Measurements from ENCODE around the gene D2HGDH. TPM values are rescaled to one million over a fixed set of nuclear protein-coding genes. Genes with fewer than 3 reads are reported as not detected.

The D2HGDH gene
- total and polyA plus RNA-seq, 2 of the 13 experiments (the other 11 are each of a cell fraction or from before 2014, with no cell fraction given) = 19.2 to 20.3 TPM

GRCh38 chr2:241701399-241702154, 32.9 kb upstream of the D2HGDH start, which contains the start of gene ING5 (continued):
- TF ChIP-seq ZNF580 (CRISPR knock-in tag; IDR thresholded peaks at IDR 0.05; ENCODE audit: borderline replicate concordance, low read depth) (peak; percentile 80; the same call in 1 of the 2 replicates), NAIF1 (CRISPR knock-in tag; IDR thresholded peaks at IDR 0.05; ENCODE audit: borderline replicate concordance) (peak; percentile 44; the same call in 1 of the 2 replicates), ELF4 (CRISPR knock-in tag; IDR thresholded peaks at IDR 0.05; ENCODE audit: borderline replicate concordance) (no peak), ZNF274 (CRISPR knock-in tag; IDR thresholded peaks at IDR 0.05) (peak; percentile 69), ZFP91 (CRISPR knock-in tag; IDR thresholded peaks at IDR 0.05; ENCODE audit: borderline replicate concordance) (peak; percentile 87; the same call in 1 of the 2 replicates), TRAFD1 (CRISPR knock-in tag; IDR thresholded peaks at IDR 0.05; ENCODE audit: borderline replicate concordance) (no peak; the same call in 1 of the 2 replicates), ONECUT2 (CRISPR knock-in tag; IDR thresholded peaks at IDR 0.05) (no peak; the same call in 1 of the 2 replicates), RBM39 (IDR thresholded peaks at IDR 0.05; ENCODE audit: low read depth, low read length, poor library complexity, severe bottlenecking) (peak; percentile 52), FOXA1 (IDR thresholded peaks at IDR 0.05) (no peak), FOXA1 (CRISPR knock-in tag; IDR thresholded peaks at IDR 0.05) (no peak), SIX1 (CRISPR knock-in tag; IDR thresholded peaks at IDR 0.05; ENCODE audit: borderline replicate concordance) (no peak), RBFOX2 (IDR thresholded peaks at IDR 0.05; ENCODE audit: low read depth, low read length) (peak; percentile 98), MBNL3 (CRISPR knock-in tag; conservative IDR thresholded peaks at IDR 0.05) (no peak), HDAC2 (CRISPR knock-in tag; IDR thresholded peaks at IDR 0.05) (no peak; the same call in 1 of the 2 replicates), MEIS2 (CRISPR knock-in tag; IDR thresholded peaks at IDR 0.05) (peak; percentile 90), RAD21 (CRISPR knock-in tag; IDR thresholded peaks at IDR 0.05) (peak; percentile 70), HES4 (CRISPR knock-in tag; IDR thresholded peaks at IDR 0.05; ENCODE audit: borderline replicate concordance) (no peak; the same call in none of the 2 replicates), RORA (CRISPR knock-in tag; IDR thresholded peaks at IDR 0.05) (no peak), ZNF572 (CRISPR knock-in tag; IDR thresholded peaks at IDR 0.05) (0 out of 2 replicates have a peak, but pooled peaks have one; percentile 37), ZNF720 (CRISPR knock-in tag; IDR thresholded peaks at IDR 0.05) (0 out of 2 replicates have a peak, but pooled peaks have one; percentile 18), ZNF644 (CRISPR knock-in tag; IDR thresholded peaks at IDR 0.05; ENCODE audit: low read depth) (no peak), REPIN1 (CRISPR knock-in tag; IDR thresholded peaks at IDR 0.05; ENCODE audit: borderline replicate concordance, low read depth) (peak; percentile 85), ZBTB14 (CRISPR knock-in tag; IDR thresholded peaks at IDR 0.05) (peak; percentile 79), U2AF2 (IDR thresholded peaks at IDR 0.05; ENCODE audit: low read depth, low read length) (no peak), GTF2F1 (IDR thresholded peaks at IDR 0.05; ENCODE audit: low read length) (no peak), ZFP1 (CRISPR knock-in tag; IDR thresholded peaks at IDR 0.05) (peak; percentile 2; the same call in 1 of the 2 replicates), FOXA3 (CRISPR knock-in tag; IDR thresholded peaks at IDR 0.05) (peak; percentile 33)

Measured in HepG2 (cell line).